ENCODE results near the gene C6orf118. TPM values are rescaled to one million over a fixed set of nuclear protein-coding genes. Genes with fewer than 3 reads are reported as not detected.

Gene C6orf118
- not detected in 2 replicates for total RNA-seq

- DNase-seq (ENCODE audit: low read depth in 2 of 2): peak in 1 of 2 donors; percentile 76
Measured at GRCh38 chr6:165308926-165309731, at the start of gene C6orf118. TSS of gene C6orf118 (minus strand) at chr6:165309605. CDS start at chr6:165309586, 19 bp downstream.

GRCh38 chr6:165345700-165346099 lies 36.3 kb upstream of the C6orf118 start:
- DNase-seq (ENCODE audit: low read depth in 2 of 2): no peak

GRCh38 chr6:165340532-165340931 lies 31.1 kb upstream of the C6orf118 start:
- DNase-seq (ENCODE audit: low read depth in 2 of 2): no peak

GRCh38 chr6:165325609-165326008 lies 16.2 kb upstream of the C6orf118 start:
- no peak for DNase-seq (ENCODE audit: low read depth in 2 of 2)

GRCh38 chr6:165321555-165322145 lies 12.2 kb upstream of the C6orf118 start:
- DNase-seq (ENCODE audit: low read depth in 2 of 2): no peak

GRCh38 chr6:165321150-165321549 lies 11.7 kb upstream of the C6orf118 start:
- DNase-seq (ENCODE audit: low read depth in 2 of 2): no peak

GRCh38 chr6:165317723-165318122 lies 8.3 kb upstream of the C6orf118 start:
- DNase-seq (ENCODE audit: low read depth in 2 of 2): no peak

GRCh38 chr6:165306955-165307354 lies 2.5 kb downstream of the C6orf118 start:
- no peak for DNase-seq (ENCODE audit: low read depth in 2 of 2)

- DNase-seq (ENCODE audit: low read depth in 2 of 2): no peak
Measured at GRCh38 chr6:165301372-165302246, 7.8 kb downstream of the C6orf118 start.

- no peak for DNase-seq (ENCODE audit: low read depth in 2 of 2)
Measured at GRCh38 chr6:165300422-165300936, 8.9 kb downstream of the C6orf118 start.

GRCh38 chr6:165298875-165299274 lies 10.5 kb downstream of the C6orf118 start:
- DNase-seq (ENCODE audit: low read depth in 2 of 2): no peak

- DNase-seq (ENCODE audit: low read depth in 2 of 2): no peak
Measured at GRCh38 chr6:165298402-165298801, 11.0 kb downstream of the C6orf118 start.

- DNase-seq (ENCODE audit: low read depth in 2 of 2): no peak
Measured at GRCh38 chr6:165292657-165293056, 16.7 kb downstream of the C6orf118 start.

- no peak for DNase-seq (ENCODE audit: low read depth in 2 of 2)
Measured at GRCh38 chr6:165274611-165275010, 34.8 kb downstream of the C6orf118 start.

- DNase-seq (ENCODE audit: low read depth in 2 of 2): no peak
Measured at GRCh38 chr6:165272585-165272984, 36.8 kb downstream of the C6orf118 start.

GRCh38 chr6:165268987-165269386 lies 40.4 kb downstream of the C6orf118 start:
- no peak for DNase-seq (ENCODE audit: low read depth in 2 of 2)

- no peak for DNase-seq (ENCODE audit: low read depth in 2 of 2)
Measured at GRCh38 chr6:165266621-165267020, 42.8 kb downstream of the C6orf118 start.

GRCh38 chr6:165266191-165266590 lies 43.2 kb downstream of the C6orf118 start:
- DNase-seq (ENCODE audit: low read depth in 2 of 2): no peak

GRCh38 chr6:165260462-165260861 lies 48.9 kb downstream of the C6orf118 start:
- DNase-seq (ENCODE audit: low read depth in 2 of 2): no peak

GRCh38 chr6:165249808-165250207 lies 59.6 kb downstream of the C6orf118 start:
- no peak for DNase-seq (ENCODE audit: low read depth in 2 of 2)

GRCh38 chr6:165245701-165246100 lies 63.7 kb downstream of the C6orf118 start:
- DNase-seq (ENCODE audit: low read depth in 2 of 2): peak in 1 of 2 donors; percentile 18

- peak; percentile 4 to 42 for DNase-seq (ENCODE audit: low read depth in 2 of 2)
Measured at GRCh38 chr6:165245287-165245686, 64.1 kb downstream of the C6orf118 start.

All from dermis microvascular lymphatic vessel endothelial cell (primary cell).